ENCODE measurements around the gene BMPR1A. TPM values are rescaled to one million over a fixed set of nuclear protein-coding genes. Genes with fewer than 3 reads are reported as not detected.

Gene BMPR1A
- total RNA-seq, 2 experiments from 2014 or later: 0.47 to 1.1 TPM

DNA sequence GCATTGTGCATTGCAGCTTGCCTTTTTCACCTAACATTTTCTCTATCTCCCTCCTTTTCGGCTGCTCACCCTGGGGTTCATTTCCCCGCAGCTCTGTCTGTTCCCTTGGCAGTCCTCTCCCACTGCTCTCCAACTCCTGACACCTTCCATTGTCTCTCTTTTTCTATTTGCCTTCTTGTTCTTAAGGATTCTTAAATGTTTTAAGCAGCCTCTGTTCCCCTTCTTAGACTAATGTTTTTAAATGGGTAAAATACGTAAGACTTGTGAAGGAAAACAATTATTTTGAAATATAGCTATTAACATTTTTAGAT is 19.4 kb downstream of the BMPR1A start:
- no peak overlapping the region for H3K4me2 ChIP-seq (ENCODE audit: low read length)
- no peak overlapping the region for H2AFZ ChIP-seq (ENCODE audit: low read length)
- no peak overlapping the region for H3K27ac ChIP-seq (ENCODE audit: low read depth, low read length, poor library complexity, severe bottlenecking)
- no peak for TF ChIP-seq EZH2phosphoT487 (IDR thresholded peaks at IDR 0.05; ENCODE audit: borderline replicate concordance, low read depth, low read length)
- TF ChIP-seq, protein P1, sequence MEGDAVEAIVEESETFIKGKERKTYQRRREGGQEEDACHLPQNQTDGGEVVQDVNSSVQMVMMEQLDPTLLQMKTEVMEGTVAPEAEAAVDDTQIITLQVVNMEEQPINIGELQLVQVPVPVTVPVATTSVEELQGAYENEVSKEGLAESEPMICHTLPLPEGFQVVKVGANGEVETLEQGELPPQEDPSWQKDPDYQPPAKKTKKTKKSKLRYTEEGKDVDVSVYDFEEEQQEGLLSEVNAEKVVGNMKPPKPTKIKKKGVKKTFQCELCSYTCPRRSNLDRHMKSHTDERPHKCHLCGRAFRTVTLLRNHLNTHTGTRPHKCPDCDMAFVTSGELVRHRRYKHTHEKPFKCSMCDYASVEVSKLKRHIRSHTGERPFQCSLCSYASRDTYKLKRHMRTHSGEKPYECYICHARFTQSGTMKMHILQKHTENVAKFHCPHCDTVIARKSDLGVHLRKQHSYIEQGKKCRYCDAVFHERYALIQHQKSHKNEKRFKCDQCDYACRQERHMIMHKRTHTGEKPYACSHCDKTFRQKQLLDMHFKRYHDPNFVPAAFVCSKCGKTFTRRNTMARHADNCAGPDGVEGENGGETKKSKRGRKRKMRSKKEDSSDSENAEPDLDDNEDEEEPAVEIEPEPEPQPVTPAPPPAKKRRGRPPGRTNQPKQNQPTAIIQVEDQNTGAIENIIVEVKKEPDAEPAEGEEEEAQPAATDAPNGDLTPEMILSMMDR (conservative IDR thresholded peaks at IDR 0.05; ENCODE audit: low read length): no peak
- H3K4me3 ChIP-seq (ENCODE audit: low read depth, low read length, poor library complexity, severe bottlenecking): no peak overlapping the region
- ChIA-PET CTCF (ENCODE audit: unreplicated experiment) (no interaction called here), POLR2A (no interaction called here)
- H3K9me2 ChIP-seq (ENCODE audit: insufficient read depth, low read length): no peaks in the 10 kb centered on the region
- no peaks in the 10 kb centered on the region for H3K4me1 ChIP-seq (ENCODE audit: insufficient read depth, low read length, poor library complexity, severe bottlenecking)
- DNase-seq (ENCODE audit: low spot score): no peak
- no peaks in the 10 kb centered on the region for H3K9me3 ChIP-seq (ENCODE audit: low read length)
- no peaks in the 10 kb centered on the region for H3K36me3 ChIP-seq (ENCODE audit: insufficient read depth, low read length)
- no TSS peak for BruUV-seq (replicated peaks)
- intact Hi-C loops (cut with micrococcal nuclease; ENCODE audit: unreplicated experiment): no loop called here
- no peaks in the 10 kb centered on the region for H3K79me2 ChIP-seq (ENCODE audit: insufficient read depth, low read depth, low read length)
- H4K20me1 ChIP-seq (ENCODE audit: insufficient read depth, low read length): no peaks in the 10 kb centered on the region

GRCh38 chr10:86779220-86780017 is 23.0 kb downstream of the BMPR1A start:
- no peak overlapping the region for H3K4me3 ChIP-seq (ENCODE audit: low read depth, low read length, poor library complexity, severe bottlenecking)
- no peaks in the 10 kb centered on the region for H3K9me2 ChIP-seq (ENCODE audit: insufficient read depth, low read length)
- H4K20me1 ChIP-seq (ENCODE audit: insufficient read depth, low read length): no peaks in the 10 kb centered on the region
- no peaks in the 10 kb centered on the region for H3K9me3 ChIP-seq (ENCODE audit: low read length)
- intact Hi-C loops (cut with micrococcal nuclease; ENCODE audit: unreplicated experiment): no loop called here
- DNase-seq (ENCODE audit: low spot score): no peak
- no TSS peak for BruUV-seq (replicated peaks)
- no peak overlapping the region for H3K4me2 ChIP-seq (ENCODE audit: low read length)
- H3K36me3 ChIP-seq (ENCODE audit: insufficient read depth, low read length): no peaks in the 10 kb centered on the region
- ChIA-PET CTCF (ENCODE audit: unreplicated experiment) (no interaction called here), POLR2A (interaction anchor here (0.7 to 1.0 kb wide), 2 partner anchors 10 to 127 kb away, joined by 3 to 4 read pairs; no protein-coding TSS in a partner anchor)
- H3K27ac ChIP-seq (ENCODE audit: low read depth, low read length, poor library complexity, severe bottlenecking): no peak overlapping the region
- no peak overlapping the region for H2AFZ ChIP-seq (ENCODE audit: low read length)
- TF ChIP-seq EZH2phosphoT487 (IDR thresholded peaks at IDR 0.05; ENCODE audit: borderline replicate concordance, low read depth, low read length): no peak
- TF ChIP-seq, protein P1 (conservative IDR thresholded peaks at IDR 0.05; ENCODE audit: low read length): no peak
- no peaks in the 10 kb centered on the region for H3K4me1 ChIP-seq (ENCODE audit: insufficient read depth, low read length, poor library complexity, severe bottlenecking)
- no peaks in the 10 kb centered on the region for H3K79me2 ChIP-seq (ENCODE audit: insufficient read depth, low read depth, low read length)

DNA sequence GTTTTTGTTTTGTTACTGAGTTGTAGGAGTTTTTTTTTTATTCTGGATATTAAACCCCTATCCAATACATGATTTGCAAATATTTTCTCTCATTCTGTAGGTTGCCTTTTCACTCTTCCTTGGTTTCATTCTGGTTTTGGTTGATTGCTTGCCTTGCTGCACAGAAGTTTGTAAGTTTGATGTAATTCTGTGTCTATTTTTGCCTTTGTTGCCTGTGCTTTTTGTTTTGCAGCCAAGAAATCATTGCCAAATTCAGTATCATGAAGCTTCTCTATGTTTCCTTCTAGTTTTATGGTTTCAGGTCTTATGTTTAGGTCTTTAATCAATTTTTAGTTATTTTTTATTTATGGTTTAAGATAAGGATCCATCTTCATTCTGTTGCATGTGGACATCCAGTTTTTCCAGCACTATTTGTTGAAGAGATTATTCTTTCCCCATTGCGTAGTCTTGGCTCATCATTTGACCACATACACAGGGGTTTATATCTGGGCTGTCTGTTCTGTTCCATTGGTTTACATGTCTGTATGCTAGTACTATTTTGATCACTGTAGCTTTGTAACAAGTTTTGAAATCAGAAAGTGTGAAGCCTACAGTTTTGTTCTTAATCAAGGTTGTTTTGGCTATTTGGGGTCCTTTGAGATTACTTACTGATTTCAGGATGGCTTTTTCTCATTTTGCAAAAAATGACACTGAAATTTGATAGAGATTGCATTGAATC is 26.4 kb downstream of the BMPR1A start:
- Histone ChIP-seq H3K9me3 (ENCODE audit: low read length) (no peaks in the 10 kb centered on the region), H3K36me3 (ENCODE audit: insufficient read depth, low read length) (no peaks in the 10 kb centered on the region), H3K4me3 (ENCODE audit: low read depth, low read length, poor library complexity, severe bottlenecking) (no peak overlapping the region), H3K4me2 (ENCODE audit: low read length) (no peak overlapping the region), H3K79me2 (ENCODE audit: insufficient read depth, low read depth, low read length) (no peaks in the 10 kb centered on the region), H4K20me1 (ENCODE audit: insufficient read depth, low read length) (no peaks in the 10 kb centered on the region), H2AFZ (ENCODE audit: low read length) (no peak overlapping the region), H3K27ac (ENCODE audit: low read depth, low read length, poor library complexity, severe bottlenecking) (no peak overlapping the region), H3K4me1 (ENCODE audit: insufficient read depth, low read length, poor library complexity, severe bottlenecking) (no peaks in the 10 kb centered on the region), H3K9me2 (ENCODE audit: insufficient read depth, low read length) (no peaks in the 10 kb centered on the region)
- no peak for TF ChIP-seq EZH2phosphoT487 (IDR thresholded peaks at IDR 0.05; ENCODE audit: borderline replicate concordance, low read depth, low read length)
- TF ChIP-seq, protein P1 (conservative IDR thresholded peaks at IDR 0.05; ENCODE audit: low read length): no peak
- ChIA-PET POLR2A (interaction anchor here (1.2 kb wide), 1 partner anchor 10 kb away, joined by 3 read pairs; no protein-coding TSS in a partner anchor), CTCF (ENCODE audit: unreplicated experiment) (no interaction called here)
- no TSS peak for BruUV-seq (replicated peaks)
- intact Hi-C loops (cut with micrococcal nuclease; ENCODE audit: unreplicated experiment): no loop called here
- no peak for DNase-seq (ENCODE audit: low spot score)

All from OCI-LY7 (cell line).